GM18511 (cell line): Measurements from ENCODE around the gene NCLN.

Experiments
- ATAC-seq: cut with Tn5 transposase; IDR thresholded peaks from one replicate; pipeline ENCODE4 v1.9.1; 2021; ENCODE audit warnings: mild to moderate bottlenecking, moderate library complexity; ENCODE audit not compliant: unreplicated experiment

NCLN gene, protein sequence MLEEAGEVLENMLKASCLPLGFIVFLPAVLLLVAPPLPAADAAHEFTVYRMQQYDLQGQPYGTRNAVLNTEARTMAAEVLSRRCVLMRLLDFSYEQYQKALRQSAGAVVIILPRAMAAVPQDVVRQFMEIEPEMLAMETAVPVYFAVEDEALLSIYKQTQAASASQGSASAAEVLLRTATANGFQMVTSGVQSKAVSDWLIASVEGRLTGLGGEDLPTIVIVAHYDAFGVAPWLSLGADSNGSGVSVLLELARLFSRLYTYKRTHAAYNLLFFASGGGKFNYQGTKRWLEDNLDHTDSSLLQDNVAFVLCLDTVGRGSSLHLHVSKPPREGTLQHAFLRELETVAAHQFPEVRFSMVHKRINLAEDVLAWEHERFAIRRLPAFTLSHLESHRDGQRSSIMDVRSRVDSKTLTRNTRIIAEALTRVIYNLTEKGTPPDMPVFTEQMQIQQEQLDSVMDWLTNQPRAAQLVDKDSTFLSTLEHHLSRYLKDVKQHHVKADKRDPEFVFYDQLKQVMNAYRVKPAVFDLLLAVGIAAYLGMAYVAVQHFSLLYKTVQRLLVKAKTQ

DNA sequence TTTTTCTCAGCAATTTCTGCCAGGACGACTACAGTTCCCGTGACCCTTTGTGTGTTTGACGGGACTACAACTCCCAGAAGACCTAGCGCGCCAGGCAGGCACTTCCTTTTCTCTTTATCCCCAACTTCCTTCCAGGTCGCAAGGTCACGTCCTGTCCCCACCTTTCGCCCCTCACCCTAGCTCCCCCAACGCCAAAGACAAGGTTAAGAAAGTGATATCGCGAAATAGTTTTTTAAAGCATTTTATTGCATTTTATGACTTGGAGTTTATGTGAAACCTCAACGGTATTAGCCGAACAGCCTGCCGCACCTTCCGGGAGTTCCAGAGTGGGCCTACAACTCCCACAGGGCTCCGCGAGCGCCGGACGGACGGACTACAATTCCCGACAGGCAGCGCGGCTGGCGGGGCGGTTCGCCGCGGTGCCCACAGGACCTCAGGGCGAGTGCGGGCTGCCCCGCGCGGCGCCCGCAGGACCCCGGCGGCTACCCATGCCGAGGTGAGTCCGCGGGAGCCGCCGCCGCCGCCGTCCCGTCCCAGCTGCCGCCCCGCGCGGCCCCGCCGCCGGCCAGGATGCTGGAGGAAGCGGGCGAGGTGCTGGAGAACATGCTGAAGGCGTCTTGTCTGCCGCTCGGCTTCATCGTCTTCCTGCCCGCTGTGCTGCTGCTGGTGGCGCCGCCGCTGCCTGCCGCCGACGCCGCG, at the start of gene NCLN:
NCLN (plus strand) TSS at position 470 of the 699 bp plus-strand sequence; CDS start at position 571, 101 bp downstream.
- peak; percentile 85 for ATAC-seq

DNA sequence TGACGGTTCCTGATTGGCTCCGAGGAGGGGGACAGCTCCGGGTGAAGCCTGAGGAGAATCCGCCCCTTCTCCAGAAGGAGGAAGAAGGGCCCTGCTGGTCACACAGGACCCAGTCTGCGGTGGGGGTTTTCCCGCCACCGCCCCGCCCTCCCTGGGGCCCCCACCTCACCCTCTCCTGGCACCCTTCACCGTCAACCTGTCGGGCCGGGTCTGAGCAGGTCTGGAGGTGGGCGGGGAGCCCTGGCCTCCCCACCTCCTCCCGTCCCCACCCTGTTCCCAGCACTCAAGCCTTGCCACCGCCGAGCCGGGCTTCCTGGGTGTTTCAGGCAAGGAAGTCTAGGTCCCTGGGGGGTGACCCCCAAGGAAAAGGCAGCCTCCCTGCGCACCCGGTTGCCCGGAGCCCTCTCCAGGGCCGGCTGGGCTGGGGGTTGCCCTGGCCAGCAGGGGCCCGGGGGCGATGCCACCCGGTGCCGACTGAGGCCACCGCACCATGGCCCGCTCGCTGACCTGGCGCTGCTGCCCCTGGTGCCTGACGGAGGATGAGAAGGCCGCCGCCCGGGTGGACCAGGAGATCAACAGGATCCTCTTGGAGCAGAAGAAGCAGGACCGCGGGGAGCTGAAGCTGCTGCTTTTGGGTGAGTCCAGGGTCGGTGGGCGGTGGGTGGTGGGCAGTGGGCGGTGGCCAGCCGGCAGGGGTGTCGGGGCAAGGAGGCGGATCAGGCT, 49.6 kb upstream of the NCLN start, which contains the start of gene GNA15:
GNA15 (plus strand) TSS at position 73 of the 723 bp plus-strand sequence; CDS start at position 491, 418 bp downstream.
- no peak for ATAC-seq

DNA sequence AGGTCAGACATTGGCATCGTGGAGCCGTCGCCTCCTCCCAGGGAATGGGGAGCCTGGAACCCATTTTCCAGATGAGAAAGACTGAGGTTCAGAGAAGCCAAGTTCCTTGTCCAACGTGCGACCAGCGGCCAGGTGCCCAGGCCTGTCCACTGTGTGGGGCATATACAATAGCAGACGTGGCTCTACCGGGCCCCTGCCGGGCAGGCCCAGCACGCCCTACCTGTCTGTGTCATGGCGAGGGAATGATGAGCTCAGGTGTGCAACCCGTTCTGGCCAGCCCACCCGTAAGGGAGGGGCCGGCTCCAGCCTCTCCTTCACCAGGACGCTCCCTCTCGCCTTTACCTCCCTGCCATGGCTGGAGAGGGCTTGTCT, 49.1 kb upstream of the NCLN start:
- ATAC-seq, result no peak

DNA sequence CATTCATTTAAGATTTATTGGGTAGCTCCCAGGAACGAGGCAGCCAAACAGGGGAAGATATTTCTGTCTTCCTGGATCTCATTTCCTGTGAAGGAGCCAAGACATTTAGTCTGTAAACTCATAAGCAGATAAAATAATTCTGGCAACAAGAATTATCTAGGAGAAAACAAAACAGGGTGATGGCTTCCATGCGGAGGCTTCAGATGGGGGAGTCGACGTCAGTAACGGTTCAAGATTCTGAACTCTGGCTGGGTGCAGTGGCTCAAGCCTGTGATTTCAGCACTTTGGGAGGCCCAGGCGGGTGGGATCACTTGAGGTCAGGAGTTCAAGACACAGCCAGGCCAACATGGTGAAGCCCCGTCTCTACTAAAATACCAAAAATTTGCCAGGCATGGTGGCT, 48.6 kb upstream of the NCLN start:
- ATAC-seq, result no peak

DNA sequence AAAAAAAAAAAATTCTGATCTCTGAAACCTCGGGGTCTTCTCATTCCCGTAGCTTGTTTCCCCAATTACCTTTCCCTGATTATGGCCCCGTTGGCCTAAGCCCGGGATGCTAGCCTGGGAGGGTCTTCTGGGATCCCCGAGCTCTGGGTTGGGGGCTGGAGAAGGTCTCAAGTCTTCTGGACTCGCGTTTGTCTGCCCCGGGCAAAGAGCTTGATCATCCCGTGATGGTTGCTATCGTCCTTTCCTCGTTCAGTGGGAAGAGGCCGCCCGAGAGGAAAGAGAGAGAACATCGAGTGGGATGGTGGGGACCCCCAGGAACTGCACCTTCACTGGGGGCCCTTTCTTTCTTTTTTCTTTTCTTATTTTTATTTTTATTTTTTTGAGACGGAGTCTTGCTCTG, 47.5 kb upstream of the NCLN start:
- no peak for ATAC-seq

DNA sequence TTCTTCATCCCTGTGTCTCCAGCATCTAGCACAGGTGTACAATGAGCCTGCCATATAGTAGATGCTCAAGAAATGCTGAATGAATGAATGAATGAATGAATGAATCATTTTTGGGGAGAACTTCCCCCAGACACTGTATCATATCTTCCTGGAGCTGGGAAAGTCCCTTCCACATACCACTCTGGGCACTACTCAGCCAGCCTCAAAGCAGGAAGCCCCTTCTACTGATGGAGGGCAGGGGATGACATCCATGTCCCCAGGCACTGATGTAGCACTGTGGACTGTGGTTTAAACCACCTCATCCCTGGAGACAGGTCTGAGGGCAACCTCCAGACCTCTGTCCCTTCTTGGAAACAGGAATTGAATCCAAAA, 45.1 kb upstream of the NCLN start:
- no peak for ATAC-seq

DNA sequence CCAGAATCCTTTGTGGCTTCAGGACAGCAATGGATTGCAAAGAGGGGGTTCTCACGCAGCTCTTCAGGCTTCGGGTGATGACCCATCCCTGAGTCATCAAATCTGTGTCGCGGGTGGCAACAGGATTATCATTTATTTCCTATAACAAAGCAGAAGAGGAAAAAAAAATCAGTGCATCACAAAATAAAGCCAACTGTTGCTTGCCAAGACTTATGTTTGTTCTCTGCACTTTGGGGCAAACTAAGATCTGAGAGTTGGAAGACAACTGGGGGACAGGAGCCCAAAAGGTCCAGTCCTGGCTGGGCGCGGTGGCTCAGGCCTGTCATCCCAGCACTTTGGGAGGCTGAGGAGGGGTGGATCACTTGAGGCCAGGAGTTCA, 43.4 kb upstream of the NCLN start:
- no peak for ATAC-seq

DNA sequence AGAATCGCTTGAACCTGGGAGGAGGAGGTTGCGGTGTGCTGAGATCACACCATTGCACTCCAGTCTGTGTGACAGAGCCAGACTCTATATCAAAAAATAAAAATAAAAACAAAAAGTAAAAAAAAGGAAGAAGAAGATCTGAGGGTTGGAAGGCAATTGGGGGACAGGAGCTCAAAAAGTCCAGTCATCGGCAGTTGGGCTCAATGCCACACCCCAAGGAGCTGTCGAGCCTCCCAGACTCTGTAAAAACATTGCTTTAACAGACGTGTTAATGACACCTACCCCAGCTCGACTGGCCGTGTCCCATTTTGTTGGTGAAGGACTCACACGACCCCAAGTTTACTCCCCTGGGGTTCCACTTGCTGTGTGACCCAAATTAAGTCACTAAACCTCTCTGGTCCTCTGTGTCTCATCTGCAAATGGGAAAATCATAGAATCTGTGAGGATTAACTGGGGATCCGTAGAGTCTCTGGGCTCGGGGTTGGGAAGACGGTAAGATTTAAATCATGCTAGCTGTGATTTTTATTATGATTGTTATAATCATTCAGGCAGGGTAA, 42.9 kb upstream of the NCLN start:
- no peak for ATAC-seq

DNA sequence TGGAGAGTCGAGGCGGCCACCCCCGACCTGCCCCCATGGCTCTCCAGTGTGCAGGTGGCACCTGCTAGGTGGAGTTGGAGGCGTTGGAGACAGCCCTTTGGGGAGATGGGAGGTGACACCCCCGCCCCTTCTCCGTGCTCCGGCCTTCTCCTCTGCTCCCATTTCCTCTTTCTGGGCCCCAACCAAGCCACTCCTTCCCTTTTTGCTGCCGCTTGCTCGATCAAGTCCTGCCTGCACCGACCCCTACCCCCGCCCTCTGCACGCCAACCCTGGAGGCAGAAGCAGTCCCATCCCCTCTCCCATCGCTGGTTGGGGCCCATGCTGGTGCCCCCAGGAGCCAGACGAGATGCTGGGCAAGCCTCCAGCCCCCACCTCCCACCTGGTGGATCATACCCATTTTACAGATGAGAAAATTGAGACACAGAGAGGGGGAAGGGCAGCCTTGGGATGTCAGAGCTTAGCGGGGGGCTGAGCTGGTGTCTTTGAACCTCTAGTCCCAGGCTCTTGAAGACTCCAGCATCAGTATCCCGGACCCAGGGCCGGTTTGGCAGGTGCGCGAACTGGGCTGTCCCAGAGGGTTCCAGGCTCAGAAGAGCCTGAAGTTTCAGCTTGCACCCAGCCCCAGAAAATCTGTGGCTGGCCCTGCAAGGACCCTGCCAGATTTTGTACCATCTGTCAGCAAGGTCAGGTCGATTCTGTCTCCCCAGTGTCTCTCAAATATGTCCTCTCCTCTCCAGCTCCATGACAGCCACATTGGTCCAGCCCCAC, 39.6 kb upstream of the NCLN start:
- no peak for ATAC-seq

DNA sequence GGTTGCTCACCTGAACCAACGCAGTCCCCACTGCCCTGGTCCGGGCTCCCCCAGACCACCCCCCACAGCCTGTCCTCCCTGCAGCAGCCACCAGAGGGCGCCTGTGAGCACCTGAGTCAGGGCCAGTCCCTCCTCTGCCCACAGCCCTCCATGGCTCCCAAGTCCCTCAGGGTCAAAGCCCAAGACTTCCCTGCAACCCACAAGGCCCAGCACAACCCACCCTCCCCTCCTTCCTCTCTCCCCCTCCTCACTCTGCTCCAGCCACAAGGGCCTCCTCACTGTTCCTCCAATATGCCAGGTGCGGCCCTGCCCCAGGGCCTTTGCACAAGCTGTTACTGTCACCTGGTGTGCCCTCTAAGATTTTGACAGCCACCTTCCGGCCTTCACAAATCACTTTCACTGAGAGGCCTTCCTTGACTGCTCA, 39.0 kb upstream of the NCLN start:
- ATAC-seq, result no peak

DNA sequence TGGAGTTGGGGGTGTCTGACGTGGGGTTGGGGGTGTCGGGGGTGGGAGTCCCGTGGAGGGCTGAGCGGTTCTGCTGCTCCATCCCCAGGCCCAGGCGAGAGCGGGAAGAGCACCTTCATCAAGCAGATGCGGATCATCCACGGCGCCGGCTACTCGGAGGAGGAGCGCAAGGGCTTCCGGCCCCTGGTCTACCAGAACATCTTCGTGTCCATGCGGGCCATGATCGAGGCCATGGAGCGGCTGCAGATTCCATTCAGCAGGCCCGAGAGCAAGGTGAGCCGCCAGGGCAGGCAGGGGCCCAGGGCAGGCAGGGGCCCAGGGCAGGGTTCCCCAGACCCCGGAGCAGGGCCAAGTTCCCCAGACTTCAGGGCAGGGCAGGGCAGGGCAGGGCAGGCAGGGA, 37.2 kb upstream of the NCLN start:
- no peak for ATAC-seq

DNA sequence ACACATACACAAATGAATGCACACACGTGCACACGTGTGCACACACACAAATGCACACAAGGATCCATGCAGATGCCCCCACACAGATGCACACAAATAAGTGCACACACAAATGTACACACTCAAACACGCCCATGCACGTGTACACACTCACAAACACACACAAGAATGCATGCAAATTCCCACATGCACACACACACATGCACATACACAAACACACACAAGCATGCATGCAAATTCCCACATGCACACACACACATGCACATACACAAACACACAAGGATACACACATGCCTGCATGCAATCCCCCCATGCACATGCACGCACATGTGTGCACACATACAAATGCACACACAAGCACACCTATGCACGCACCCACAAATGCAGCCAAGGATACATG, 36.6 kb upstream of the NCLN start:
- ATAC-seq, result no peak

DNA sequence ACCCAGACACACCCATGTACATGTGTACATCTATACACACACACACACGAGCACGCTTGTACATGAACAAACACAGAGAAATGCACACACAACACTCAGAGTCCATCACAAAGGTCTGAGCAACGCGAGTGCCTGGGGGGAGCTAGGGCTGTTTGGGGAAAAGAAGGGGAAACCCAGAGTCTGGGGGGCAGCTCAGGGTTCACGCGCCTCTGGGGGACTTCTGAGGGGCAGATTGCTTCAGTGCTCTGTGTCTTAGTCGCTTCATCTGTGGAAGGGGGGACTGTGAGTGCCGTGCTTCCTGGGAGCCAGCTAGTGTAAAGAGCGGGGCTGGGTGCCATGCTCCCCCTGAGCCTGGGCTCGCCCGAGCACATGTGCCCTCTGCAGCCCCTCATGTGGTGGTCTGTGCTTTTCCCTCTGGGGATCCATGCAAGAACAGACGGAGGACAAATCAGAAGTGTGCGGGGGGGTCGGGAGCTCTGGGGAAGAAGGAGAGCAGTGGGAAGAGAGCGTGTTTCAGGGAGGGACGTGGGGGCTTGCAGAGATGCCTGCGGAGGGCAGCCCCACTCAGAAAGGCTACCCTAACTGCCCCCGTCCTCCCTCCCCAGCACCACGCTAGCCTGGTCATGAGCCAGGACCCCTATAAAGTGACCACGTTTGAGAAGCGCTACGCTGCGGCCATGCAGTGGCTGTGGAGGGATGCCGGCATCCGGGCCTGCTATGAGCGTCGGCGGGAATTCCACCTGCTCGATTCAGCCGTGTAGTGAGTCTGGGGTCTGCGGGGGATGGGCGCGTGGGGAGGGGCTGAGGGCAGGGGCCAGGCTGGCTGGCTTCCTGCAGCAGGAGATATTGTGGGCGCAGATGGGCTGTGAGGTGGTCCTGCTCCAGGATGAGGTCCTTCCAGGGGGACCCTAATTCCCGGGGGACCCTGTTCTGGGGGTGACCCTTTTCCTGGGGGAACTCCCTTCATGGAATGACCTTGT, 35.9 kb upstream of the NCLN start:
- no peak for ATAC-seq

DNA sequence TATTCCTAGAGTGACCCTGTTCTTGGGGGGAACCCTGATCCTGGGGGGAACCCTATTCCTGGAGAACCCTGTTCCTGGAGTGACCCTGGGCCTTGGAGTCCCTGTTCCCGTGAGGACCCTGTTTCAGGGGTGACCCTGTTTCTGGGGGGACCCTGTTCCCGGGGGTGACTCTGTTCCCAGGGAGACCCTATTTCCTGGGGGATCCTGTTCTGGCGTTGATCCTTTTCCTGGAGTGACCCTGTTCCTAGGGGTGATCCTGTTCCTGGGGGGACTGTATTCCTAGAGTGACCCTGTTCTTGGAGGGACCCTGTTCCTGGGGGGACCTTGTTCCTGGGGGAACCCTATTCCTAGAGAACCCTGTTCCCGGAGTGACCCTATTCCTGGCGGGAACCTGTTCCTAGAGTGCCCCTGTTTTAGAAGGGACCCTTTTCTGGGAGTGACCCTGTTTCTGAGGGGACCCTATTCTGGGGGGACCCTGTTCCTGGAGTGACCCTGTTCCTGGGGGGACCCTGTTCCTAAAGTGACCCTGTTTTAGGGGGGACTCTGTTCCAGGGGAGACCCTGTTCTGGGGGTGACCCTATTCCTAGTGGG, 34.9 kb upstream of the NCLN start:
- ATAC-seq, result no peak

DNA sequence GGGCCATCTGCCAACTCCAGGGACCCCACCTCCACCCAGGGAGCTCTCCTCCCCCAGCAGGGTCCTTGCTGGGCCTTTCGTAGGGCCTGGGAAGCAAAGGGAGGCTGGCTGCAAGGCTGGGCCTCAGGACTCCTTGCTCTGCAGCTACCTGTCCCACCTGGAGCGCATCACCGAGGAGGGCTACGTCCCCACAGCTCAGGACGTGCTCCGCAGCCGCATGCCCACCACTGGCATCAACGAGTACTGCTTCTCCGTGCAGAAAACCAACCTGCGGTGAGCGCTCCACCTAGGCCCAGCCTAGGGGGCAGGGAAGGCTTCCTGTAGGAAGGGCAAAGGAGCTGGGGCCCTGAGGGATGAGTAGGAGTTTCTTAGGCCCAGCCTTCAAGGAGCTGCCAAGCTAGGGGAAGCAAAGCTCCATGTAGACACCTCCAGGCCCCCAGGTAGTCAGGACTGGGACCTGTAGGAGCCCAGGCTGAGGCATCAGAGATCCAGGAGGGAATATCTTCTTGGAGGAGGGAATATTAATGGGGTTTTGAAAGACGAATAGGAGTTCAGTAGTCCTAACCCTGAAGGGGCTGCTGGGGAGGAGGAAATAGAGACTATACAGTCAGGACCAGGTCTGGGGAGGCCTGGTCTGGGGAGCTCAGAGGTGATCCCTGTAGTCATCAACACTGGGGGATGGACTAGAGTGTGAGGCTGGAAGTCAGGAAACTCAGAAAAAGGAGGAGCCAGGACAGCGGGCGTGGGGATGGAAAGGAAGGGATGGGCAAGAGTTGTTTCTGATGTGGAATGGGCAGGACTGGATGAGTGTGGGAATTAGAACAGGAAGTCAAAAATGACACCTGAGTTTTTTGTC, 33.9 kb upstream of the NCLN start:
- ATAC-seq, result no peak

DNA sequence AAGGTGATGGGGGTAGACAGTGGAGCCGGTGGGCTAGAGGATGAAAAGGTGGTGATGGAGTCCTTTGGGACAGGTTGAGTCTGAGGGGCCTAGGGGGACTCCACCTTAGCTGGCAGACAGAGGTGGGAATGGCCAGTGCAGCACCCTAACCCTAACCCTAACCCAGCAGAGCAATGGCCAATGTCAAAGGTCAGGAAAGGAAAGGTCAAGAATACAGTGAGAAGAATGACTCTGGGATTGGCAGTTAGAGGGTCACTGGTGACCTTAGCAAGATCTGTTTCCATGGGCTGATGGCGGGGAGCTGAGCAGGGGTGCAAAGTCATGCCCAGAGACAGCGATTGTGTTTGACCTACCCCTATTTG, 33.3 kb upstream of the NCLN start:
- ATAC-seq, result no peak

DNA sequence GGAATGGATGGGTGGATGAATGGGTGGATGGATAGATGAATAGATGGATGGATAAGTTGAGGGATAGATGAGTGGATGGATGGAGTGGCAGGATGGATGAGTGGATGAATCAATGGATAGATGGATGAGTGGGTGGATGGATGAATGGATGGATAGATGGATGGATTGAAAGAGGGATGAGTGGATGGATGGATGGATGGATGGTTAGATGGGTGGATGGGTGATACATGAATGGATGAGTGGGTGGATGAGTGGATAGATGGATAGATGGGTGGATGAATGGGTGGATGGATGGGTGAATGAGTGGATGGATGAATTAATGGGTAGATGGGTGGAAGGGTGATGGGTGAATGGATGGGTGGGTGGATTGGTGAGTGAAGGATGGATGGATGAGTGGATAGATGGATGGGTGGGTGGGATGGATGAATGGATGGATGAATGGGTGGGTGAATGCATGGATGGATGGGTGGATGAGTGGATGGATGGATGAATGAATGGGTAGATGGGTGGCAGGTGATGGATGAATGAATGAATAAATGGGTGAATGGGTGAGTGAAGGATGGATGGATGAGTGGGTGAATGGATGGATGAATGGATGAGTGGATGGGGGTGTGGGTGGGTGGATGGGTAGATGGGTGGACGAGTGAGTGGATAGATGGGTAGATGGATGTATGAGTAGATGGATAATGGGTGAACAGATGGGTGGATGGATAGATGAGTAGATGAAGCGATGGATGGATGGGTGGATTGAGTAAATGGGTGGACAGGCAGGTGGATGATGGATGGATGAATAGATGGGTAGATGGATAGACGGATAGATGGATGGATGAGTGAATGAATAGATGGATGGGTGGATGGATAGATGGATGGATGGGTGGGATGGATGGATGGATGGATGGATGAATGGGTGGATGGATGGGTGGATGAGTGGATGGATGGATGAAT, 32.2 kb upstream of the NCLN start:
- ATAC-seq, result no peak
